SU-DHL-6 (cell line): ENCODE results near the gene TTC27.

ENCODE experiments used
- EZH2phosphoT487 ChIP-seq: fragments of 200-600 bp; sonication (generic), shearing (Covaris generic); conservative IDR thresholded peaks from 2 replicates; pipeline ENCODE4 v1.6.1; 2018; ENCODE audit warnings: mild to moderate bottlenecking, antibody characterized with exemption, low read length, moderate library complexity, mixed read lengths
- TF ChIP-seq, protein P1 (sequence below): fragments of 200-600 bp; sonication (generic); IDR thresholded peaks from one replicate; pipeline ENCODE4 v1.5.1; 2017; ENCODE audit warnings: antibody characterized with exemption, mild to moderate bottlenecking, low read length, moderate library complexity; ENCODE audit not compliant: insufficient read depth, poor library complexity, severe bottlenecking

DNA sequence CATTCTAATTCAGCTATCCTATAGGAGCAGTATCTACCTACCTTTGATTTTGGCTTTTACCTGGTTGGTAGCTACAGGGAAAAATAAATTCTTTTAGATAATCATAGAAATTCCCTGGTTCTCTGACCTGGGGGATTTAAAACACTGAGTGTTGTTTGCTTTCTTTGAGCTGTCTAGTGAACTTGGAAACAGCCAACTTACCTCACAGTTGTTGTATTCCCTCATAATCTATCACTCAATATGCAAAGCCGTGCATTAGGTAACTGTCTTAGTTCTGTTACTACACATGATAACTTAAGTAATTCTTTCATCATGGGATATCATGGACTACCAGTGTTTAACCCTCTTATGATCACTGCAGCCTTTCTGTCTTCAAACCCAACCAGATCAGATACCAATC, 127.8 kb downstream of the TTC27 start:
- TF ChIP-seq, protein P1, sequence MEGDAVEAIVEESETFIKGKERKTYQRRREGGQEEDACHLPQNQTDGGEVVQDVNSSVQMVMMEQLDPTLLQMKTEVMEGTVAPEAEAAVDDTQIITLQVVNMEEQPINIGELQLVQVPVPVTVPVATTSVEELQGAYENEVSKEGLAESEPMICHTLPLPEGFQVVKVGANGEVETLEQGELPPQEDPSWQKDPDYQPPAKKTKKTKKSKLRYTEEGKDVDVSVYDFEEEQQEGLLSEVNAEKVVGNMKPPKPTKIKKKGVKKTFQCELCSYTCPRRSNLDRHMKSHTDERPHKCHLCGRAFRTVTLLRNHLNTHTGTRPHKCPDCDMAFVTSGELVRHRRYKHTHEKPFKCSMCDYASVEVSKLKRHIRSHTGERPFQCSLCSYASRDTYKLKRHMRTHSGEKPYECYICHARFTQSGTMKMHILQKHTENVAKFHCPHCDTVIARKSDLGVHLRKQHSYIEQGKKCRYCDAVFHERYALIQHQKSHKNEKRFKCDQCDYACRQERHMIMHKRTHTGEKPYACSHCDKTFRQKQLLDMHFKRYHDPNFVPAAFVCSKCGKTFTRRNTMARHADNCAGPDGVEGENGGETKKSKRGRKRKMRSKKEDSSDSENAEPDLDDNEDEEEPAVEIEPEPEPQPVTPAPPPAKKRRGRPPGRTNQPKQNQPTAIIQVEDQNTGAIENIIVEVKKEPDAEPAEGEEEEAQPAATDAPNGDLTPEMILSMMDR = no peak
- TF ChIP-seq EZH2phosphoT487 = no peak
